Loucy (cell line): Measurements from ENCODE around the gene KANSL3.
"Not testable (repeated sequence)": the region's sequence is repeated elsewhere in the genome, so short reads cannot be mapped to it uniquely, and the experiment has no call there.

Experiments used
- H2AFZ ChIP-seq: fragments of 200-600 bp; sonication (generic); 2 replicates; pipeline ENCODE4 v1.6.0; 2016; ENCODE audit warnings: antibody characterized with exemption, mild to moderate bottlenecking, low read length, moderate library complexity
- H3F3A ChIP-seq: fragments of 200-600 bp; 2 replicates; pipeline ENCODE4 v1.6.0; 2016; ENCODE audit warnings: antibody characterized with exemption, low read depth, mild to moderate bottlenecking
- H3K27me3 ChIP-seq: fragments of 200-600 bp; sonication (generic); 2 replicates; pipeline ENCODE4 v1.6.1; 2014; ENCODE audit warnings: low read length, mild to moderate bottlenecking; ENCODE audit not compliant: insufficient read depth, poor library complexity, severe bottlenecking
- H3K36me3 ChIP-seq: fragments of 200-600 bp; sonication (generic); 2 replicates; pipeline ENCODE4 v1.6.1; 2016; ENCODE audit warnings: low read length; ENCODE audit not compliant: insufficient read depth
- H3K4me1 ChIP-seq: fragments of 200-600 bp; sonication (generic); 2 replicates; pipeline ENCODE4 v1.5.1; 2014; ENCODE audit warnings: low read length, mild to moderate bottlenecking; ENCODE audit not compliant: insufficient read depth, poor library complexity, severe bottlenecking
- H3K4me2 ChIP-seq: fragments of 200-600 bp; sonication (generic); 2 replicates; pipeline ENCODE4 v1.6.0; 2014; ENCODE audit warnings: antibody characterized with exemption, low read length, low read depth, mild to moderate bottlenecking; ENCODE audit not compliant: poor library complexity, severe bottlenecking
- H3K4me3 ChIP-seq: fragments of 200-600 bp; sonication (generic); 2 replicates; pipeline ENCODE4 v1.5.1; 2014; ENCODE audit warnings: low read length, mild to moderate bottlenecking, mixed read lengths; ENCODE audit not compliant: poor library complexity, severe bottlenecking
- H3K79me2 ChIP-seq: fragments of 200-600 bp; sonication (generic); 2 replicates; pipeline ENCODE4 v1.6.1; 2014; ENCODE audit warnings: low read length; ENCODE audit not compliant: insufficient read depth
- H3K9ac ChIP-seq: fragments of 200-600 bp; sonication (generic); 2 replicates; pipeline ENCODE4 v1.6.0; 2014; ENCODE audit warnings: mild to moderate bottlenecking, low read depth, low read length, moderate library complexity; ENCODE audit not compliant: poor library complexity, severe bottlenecking
- H3K9me2 ChIP-seq: fragments of 200-600 bp; sonication (generic); replicated peaks from 2 replicates; pipeline ENCODE4 v1.6.1; 2016; ENCODE audit warnings: low read depth, low read length, mixed read lengths
- H3K9me3 ChIP-seq: fragments of 200-600 bp; sonication (generic); 2 replicates; pipeline ENCODE4 v1.6.1; 2014; ENCODE audit warnings: mild to moderate bottlenecking, antibody characterized with exemption, low read length, low read depth; ENCODE audit not compliant: insufficient read depth
- H4K20me1 ChIP-seq: fragments of 200-600 bp; sonication (generic); 2 replicates; pipeline ENCODE4 v1.6.0; 2014; ENCODE audit warnings: antibody characterized with exemption, low read length, mild to moderate bottlenecking; ENCODE audit not compliant: insufficient read depth, poor library complexity, severe bottlenecking
- CTCF ChIP-seq: fragments of 200-600 bp; sonication (generic); conservative IDR thresholded peaks from 2 replicates; pipeline ENCODE4 v1.5.1; 2014; ENCODE audit warnings: mild to moderate bottlenecking, antibody characterized with exemption, low read length
- EZH2phosphoT487 ChIP-seq: fragments of 200-600 bp; IDR thresholded peaks from 2 replicates; pipeline ENCODE4 v1.6.1; 2018; ENCODE audit warnings: antibody characterized with exemption, mild to moderate bottlenecking, moderate library complexity, borderline replicate concordance

KANSL3 gene

GRCh38 chr2:96556441-96557330 is 81.4 kb downstream of the KANSL3 start:
- Histone ChIP-seq H3K36me3 (peaks cover under 1% of the 10 kb centered on the region; the same call in 1 of the 2 replicates), H2AFZ (no peak overlapping the region), H3F3A (no peaks in the 10 kb centered on the region), H3K4me2 (no peak overlapping the region), H3K9me2 (no peaks in the 10 kb centered on the region), H3K4me1 (no peaks in the 10 kb centered on the region), H3K27me3 (no peaks in the 10 kb centered on the region), H3K9me3 (no peaks in the 10 kb centered on the region), H3K9ac (no peak overlapping the region), H3K79me2 (no peaks in the 10 kb centered on the region), H3K4me3 (no peak overlapping the region), H4K20me1 (no peaks in the 10 kb centered on the region)
- TF ChIP-seq CTCF (no peak), EZH2phosphoT487 (no peak)

GRCh38 chr2:96555146-96555610 is 82.9 kb downstream of the KANSL3 start:
- Histone ChIP-seq H3K27me3 (no peaks in the 10 kb centered on the region), H4K20me1 (no peaks in the 10 kb centered on the region), H3K9me3 (no peaks in the 10 kb centered on the region), H3K4me2 (no peak overlapping the region), H3K9ac (no peak overlapping the region), H3K79me2 (no peaks in the 10 kb centered on the region), H2AFZ (no peak overlapping the region), H3K9me2 (no peaks in the 10 kb centered on the region), H3F3A (no peaks in the 10 kb centered on the region), H3K36me3 (peaks cover 13% of the 10 kb centered on the region; the same call in 1 of the 2 replicates), H3K4me1 (no peaks in the 10 kb centered on the region), H3K4me3 (no peak overlapping the region)
- TF ChIP-seq EZH2phosphoT487 (no peak), CTCF (no peak)

GRCh38 chr2:96554293-96555145 is 83.6 kb downstream of the KANSL3 start:
- no peak overlapping the region for H3K4me2 ChIP-seq
- H2AFZ ChIP-seq, result no peak overlapping the region

GRCh38 chr2:96553957-96554292 is 84.2 kb downstream of the KANSL3 start:
- not testable (repeated sequence) for H3F3A ChIP-seq, H2AFZ ChIP-seq, H3K4me2 ChIP-seq

More at GRCh38 chr2:96554293-96555145, 83.6 kb downstream of the KANSL3 start:
- peaks cover 18% of the 10 kb centered on the region; the same call in 1 of the 2 replicates for H3K36me3 ChIP-seq
- no peaks in the 10 kb centered on the region for H3K27me3 ChIP-seq
- no peaks in the 10 kb centered on the region for H3K9me2 ChIP-seq
- no peak overlapping the region for H3K9ac ChIP-seq
- H3K79me2 ChIP-seq, result no peaks in the 10 kb centered on the region
- no peaks in the 10 kb centered on the region for H3K9me3 ChIP-seq
- no peak overlapping the region for H3K4me3 ChIP-seq
- TF ChIP-seq EZH2phosphoT487 (no peak), CTCF (peak; percentile 82)
- no peaks in the 10 kb centered on the region for H4K20me1 ChIP-seq
- no peaks in the 10 kb centered on the region for H3K4me1 ChIP-seq
- no peaks in the 10 kb centered on the region for H3F3A ChIP-seq

More at GRCh38 chr2:96553957-96554292, 84.2 kb downstream of the KANSL3 start:
- H3K4me3 ChIP-seq, H3K27me3 ChIP-seq, H3K4me1 ChIP-seq, H4K20me1 ChIP-seq, H3K9ac ChIP-seq, H3K9me3 ChIP-seq, H3K9me2 ChIP-seq, H3K79me2 ChIP-seq: not testable (repeated sequence)
- peaks cover 23% of the 10 kb centered on the region; the same call in 1 of the 2 replicates for H3K36me3 ChIP-seq
